Kidney (tissue), 14 donors: Measurements from ENCODE around the gene EPHA1. TPM values are rescaled to one million over a fixed set of nuclear protein-coding genes. Genes with fewer than 3 reads are reported as not detected.

Experiments used
- DNase-seq, 5 donors: peaks; one replicate each; pipeline ENCODE4 v3.0.0-alpha.2; 2013 to 2020
- FAIRE-seq: peaks from 2 replicates; lab custom pipeline; 2012; peaks lifted over from hg19 to GRCh38; lab: Jason Lieb, UNC
- H3K27ac ChIP-seq, 2 donors: one replicate each; pipeline ENCODE4 v1.7.0; 2013; ENCODE audit warnings: low read depth in 2 of 2, low read length in 2 of 2, inconsistent platforms in 1 of 2
- H3K27me3 ChIP-seq: one replicate; pipeline ENCODE4 v1.7.1; 2013; ENCODE audit warnings: low read length, inconsistent platforms; ENCODE audit not compliant: control insufficient read depth, insufficient read depth
- H3K36me3 ChIP-seq, 3 donors: one replicate each; pipeline versions ENCODE4 v1.7.0 to v1.7.1; 2013; ENCODE audit warnings: low read length in 3 of 3, control low read depth in 1 of 3, inconsistent platforms in 1 of 3; ENCODE audit not compliant: insufficient read depth in 3 of 3, control insufficient read depth in 2 of 3
- H3K4me1 ChIP-seq, 3 donors: one replicate each; pipeline versions ENCODE4 v1.7.0 to v1.7.1; 2013; ENCODE audit warnings: low read length in 3 of 3, inconsistent platforms in 1 of 3, low read depth in 1 of 3; ENCODE audit not compliant: control insufficient read depth in 2 of 3, insufficient read depth in 2 of 3
- H3K4me3 ChIP-seq, 3 donors: one replicate each; pipeline versions ENCODE4 v1.7.0 to v1.8.1; 2013; ENCODE audit warnings: low read length in 3 of 3, control low read depth in 1 of 3, inconsistent platforms in 1 of 3
- H3K9ac ChIP-seq, 3 donors: one replicate each; pipeline versions ENCODE4 v1.7.0 to v1.7.1; 2013; ENCODE audit warnings: low read length in 3 of 3, control low read depth in 1 of 3, inconsistent platforms in 1 of 3
- H3K9me3 ChIP-seq, 3 donors: one replicate each; pipeline versions ENCODE4 v1.7.0 to v1.7.1; 2013; ENCODE audit warnings: low read length in 3 of 3, control low read depth in 1 of 3, inconsistent platforms in 1 of 3; ENCODE audit not compliant: control insufficient read depth in 2 of 3, insufficient read depth in 1 of 3
- CTCF ChIP-seq: IDR thresholded peaks from 3 replicates; pipeline ENCODE4 v1.5.1; 2012; ENCODE audit warnings: mild to moderate bottlenecking, moderate library complexity, borderline replicate concordance; ENCODE audit not compliant: insufficient read depth; ENCODE audit errors: extremely low read depth
- intact Hi-C: fragments of 100-400 bp; cut with DNase I; formaldehyde crosslinking; loops from one replicate; pipeline ENCODE4 v1.11.1; 2022
- polyA plus RNA-seq: library from polyadenylated mRNA; stranded (reverse); fragments of 350-450 nt; fragmentation: Illumina TruSeq; extraction: RNeasy Lipid Tissue Mini Kit (QIAGEN cat#74804); gene quantifications from one replicate; pipeline ENCODE4 v1.2.3, GENCODE V29; 2014; ENCODE audit warnings: low read depth, low replicate concordance; ENCODE audit not compliant: insufficient read depth
- total RNA-seq: library from RNA; stranded (reverse); fragmentation: NEBNext Ultra II Directional; extraction: Animal tissue kit (Norgen Biotek cat#: 25700); gene quantifications from one replicate; pipeline ENCODE4 v1.2.1, GENCODE V29; 2021
- donor health status: control.
- donor health status: control.
- donor health status: control.
- donor health status: control.
- donor health status: control.
- donor health status: DM: yes; HTN: yes; CAD: no.
- donor health status: Normal renal cell carcinoma (clear cell type).

The EPHA1 gene
- total and polyA plus RNA-seq, 2 donors from 2014 or later = 6.9 to 22.3 TPM

- no peak for TF ChIP-seq CTCF
- H3K36me3 ChIP-seq = no peaks in the 10 kb centered on the region
- DNase-seq (peak in 2 of 5 donors; percentile 16 to 89), FAIRE-seq (no peak)
- no peak overlapping the region for H3K4me3 ChIP-seq
- no peak overlapping the region for H3K9ac ChIP-seq
- H3K27me3 ChIP-seq = peaks cover 11% of the 10 kb centered on the region
- no peaks in the 10 kb centered on the region for H3K9me3 ChIP-seq
- H3K4me1 ChIP-seq = peaks cover 0 to 5% (median 0%) of the 10 kb centered on the region in 3 donors
- H3K27ac ChIP-seq = peak overlapping the region in 1 of 2 donors; percentile 4
- intact Hi-C loops = no loop called here
Observed at GRCh38 chr7:143367972-143368371, 40.7 kb downstream of the EPHA1 start.

- Histone ChIP-seq H3K36me3 (no peaks in the 10 kb centered on the region), H3K27ac (no peak overlapping the region), H3K4me3 (no peak overlapping the region), H3K4me1 (peaks cover 0 to 4% (median 0%) of the 10 kb centered on the region in 3 donors), H3K9me3 (no peaks in the 10 kb centered on the region), H3K9ac (no peak overlapping the region), H3K27me3 (peaks cover 14% of the 10 kb centered on the region)
- intact Hi-C loops = no loop called here
- FAIRE-seq (no peak), DNase-seq (no peak)
- no peak for TF ChIP-seq CTCF
Observed at GRCh38 chr7:143363016-143363937, 45.4 kb downstream of the EPHA1 start.

DNA sequence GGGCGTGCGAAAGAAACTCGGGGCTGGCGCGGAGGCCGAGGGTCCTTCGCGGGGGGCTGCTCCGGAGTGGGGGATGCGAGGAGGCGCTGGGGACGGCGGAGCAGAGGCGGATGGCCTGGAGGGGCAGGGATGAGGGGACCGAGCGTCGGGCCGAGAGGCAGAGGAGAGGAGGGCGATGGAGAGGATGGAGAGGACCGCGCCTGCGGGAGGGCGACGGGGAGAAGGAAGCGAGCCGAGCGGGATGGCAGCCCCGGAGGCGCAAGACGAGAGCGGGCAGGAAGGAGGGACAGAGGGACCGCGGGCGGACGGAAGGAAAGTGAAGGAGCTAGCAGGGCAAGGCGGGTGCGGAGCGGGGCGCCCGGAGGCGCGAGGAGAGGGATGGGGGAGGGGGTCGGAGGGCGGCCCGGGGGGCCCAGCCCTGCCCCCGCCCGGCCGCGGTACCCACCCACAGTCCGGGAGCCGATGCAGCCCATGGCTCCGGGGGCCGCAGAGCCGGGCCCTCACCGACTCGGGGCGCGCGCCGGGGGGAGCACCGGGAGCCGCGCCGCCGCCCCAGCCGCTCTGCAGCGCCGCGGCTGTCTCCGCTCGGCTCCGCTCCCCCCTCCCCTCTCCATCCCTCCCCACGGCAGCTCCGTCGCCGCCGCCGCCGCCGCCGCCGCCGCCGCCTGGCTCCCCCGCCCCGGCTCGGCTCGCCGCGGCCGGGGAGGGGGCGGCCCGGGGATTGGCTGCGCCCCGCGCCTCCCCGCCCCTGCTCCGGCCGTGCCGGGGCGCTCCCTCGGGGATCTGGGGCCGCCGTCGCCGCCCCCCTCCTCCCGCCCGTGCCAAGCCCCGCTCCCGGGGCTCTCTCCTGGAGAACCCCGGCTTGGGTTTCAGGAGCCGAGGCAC, 46.3 kb downstream of the EPHA1 start, which contains the start of gene FAM131B:
TSS of gene FAM131B (minus strand) at position 583 of the 885 bp plus-strand sequence. CDS start at position 473, 110 bp downstream.
- DNase-seq = peak in 4 of 5 donors; percentile 21 to 77 (median 52)
- no peak for TF ChIP-seq CTCF
- Histone ChIP-seq H3K9me3 (no peaks in the 10 kb centered on the region), H3K27ac (no peak within 1 kb of the TSS), H3K9ac (no peak within 1 kb of the TSS), H3K36me3 (no peaks in the 10 kb centered on the region), H3K27me3 (peaks cover 14% of the 10 kb centered on the region), H3K4me3 (peak within 1 kb of the TSS; percentile 24 to 38 (median 37)), H3K4me1 (peaks cover 0 to 2% (median 0%) of the 10 kb centered on the region in 3 donors)
- intact Hi-C loops = no loop called here
- no peak for FAIRE-seq
